ENCODE results near the gene HDAC9. TPM values are rescaled to one million over a fixed set of nuclear protein-coding genes. Genes with fewer than 3 reads are reported as not detected.

The HDAC9 gene
- total RNA-seq, 1 experiment from 2014 or later: 17.1 TPM

- no peaks in the 10 kb centered on the region for H3K27me3 ChIP-seq (ENCODE audit: control insufficient read depth, insufficient read depth, low read length)
- no peaks in the 10 kb centered on the region for H3K9me3 ChIP-seq (ENCODE audit: control insufficient read depth, insufficient read depth, low read depth, low read length)
- H3K27ac ChIP-seq (ENCODE audit: low read length): no peak overlapping the region
- no peak for ATAC-seq
- intact Hi-C loops (cut with micrococcal nuclease; ENCODE audit: unreplicated experiment): no loop called here
- no peaks in the 10 kb centered on the region for H3K36me3 ChIP-seq (ENCODE audit: control insufficient read depth, insufficient read depth, low read length)
- DNase-seq (ENCODE audit: low read depth, low spot score): no peak
- in situ Hi-C loops (cut with HindIII; ENCODE audit: low pct_unique_long_range_greater_than_20kb, low sequenced_read_pairs): no loop called here
- BruUV-seq (replicated peaks): no TSS peak
- no peak overlapping the region; a peak in 1 of 4 replicates for H3K4me3 ChIP-seq (ENCODE audit: low read depth in 2 of 2, low read length in 2 of 2)
- CTCF ChIA-PET: no interaction called here
- no peak for TF ChIP-seq CTCF (IDR thresholded peaks at IDR 0.05)
- TF ChIP-seq TCF7L2 (IDR thresholded peaks at IDR 0.05; ENCODE audit: low read depth, low read length): no peak
- no peak for TF ChIP-seq POLR2AphosphoS5 (IDR thresholded peaks at IDR 0.05; ENCODE audit: low read depth, low read length)
- no peak for TF ChIP-seq SIN3A (IDR thresholded peaks at IDR 0.05; ENCODE audit: borderline replicate concordance, insufficient read depth, low read depth, low read length)
- TF ChIP-seq, protein P1, sequence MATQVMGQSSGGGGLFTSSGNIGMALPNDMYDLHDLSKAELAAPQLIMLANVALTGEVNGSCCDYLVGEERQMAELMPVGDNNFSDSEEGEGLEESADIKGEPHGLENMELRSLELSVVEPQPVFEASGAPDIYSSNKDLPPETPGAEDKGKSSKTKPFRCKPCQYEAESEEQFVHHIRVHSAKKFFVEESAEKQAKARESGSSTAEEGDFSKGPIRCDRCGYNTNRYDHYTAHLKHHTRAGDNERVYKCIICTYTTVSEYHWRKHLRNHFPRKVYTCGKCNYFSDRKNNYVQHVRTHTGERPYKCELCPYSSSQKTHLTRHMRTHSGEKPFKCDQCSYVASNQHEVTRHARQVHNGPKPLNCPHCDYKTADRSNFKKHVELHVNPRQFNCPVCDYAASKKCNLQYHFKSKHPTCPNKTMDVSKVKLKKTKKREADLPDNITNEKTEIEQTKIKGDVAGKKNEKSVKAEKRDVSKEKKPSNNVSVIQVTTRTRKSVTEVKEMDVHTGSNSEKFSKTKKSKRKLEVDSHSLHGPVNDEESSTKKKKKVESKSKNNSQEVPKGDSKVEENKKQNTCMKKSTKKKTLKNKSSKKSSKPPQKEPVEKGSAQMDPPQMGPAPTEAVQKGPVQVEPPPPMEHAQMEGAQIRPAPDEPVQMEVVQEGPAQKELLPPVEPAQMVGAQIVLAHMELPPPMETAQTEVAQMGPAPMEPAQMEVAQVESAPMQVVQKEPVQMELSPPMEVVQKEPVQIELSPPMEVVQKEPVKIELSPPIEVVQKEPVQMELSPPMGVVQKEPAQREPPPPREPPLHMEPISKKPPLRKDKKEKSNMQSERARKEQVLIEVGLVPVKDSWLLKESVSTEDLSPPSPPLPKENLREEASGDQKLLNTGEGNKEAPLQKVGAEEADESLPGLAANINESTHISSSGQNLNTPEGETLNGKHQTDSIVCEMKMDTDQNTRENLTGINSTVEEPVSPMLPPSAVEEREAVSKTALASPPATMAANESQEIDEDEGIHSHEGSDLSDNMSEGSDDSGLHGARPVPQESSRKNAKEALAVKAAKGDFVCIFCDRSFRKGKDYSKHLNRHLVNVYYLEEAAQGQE (IDR thresholded peaks at IDR 0.05; ENCODE audit: insufficient read depth in 1 of 2, low read depth in 2 of 2, low read length in 1 of 2): no peak
- POLR2A ChIA-PET: no interaction called here
- no peaks in the 10 kb centered on the region for H3K4me1 ChIP-seq (ENCODE audit: control insufficient read depth, insufficient read depth, low read length)
Measured at GRCh38 chr7:18995270-18995671, 499.7 kb downstream of the HDAC9 start.

DNA sequence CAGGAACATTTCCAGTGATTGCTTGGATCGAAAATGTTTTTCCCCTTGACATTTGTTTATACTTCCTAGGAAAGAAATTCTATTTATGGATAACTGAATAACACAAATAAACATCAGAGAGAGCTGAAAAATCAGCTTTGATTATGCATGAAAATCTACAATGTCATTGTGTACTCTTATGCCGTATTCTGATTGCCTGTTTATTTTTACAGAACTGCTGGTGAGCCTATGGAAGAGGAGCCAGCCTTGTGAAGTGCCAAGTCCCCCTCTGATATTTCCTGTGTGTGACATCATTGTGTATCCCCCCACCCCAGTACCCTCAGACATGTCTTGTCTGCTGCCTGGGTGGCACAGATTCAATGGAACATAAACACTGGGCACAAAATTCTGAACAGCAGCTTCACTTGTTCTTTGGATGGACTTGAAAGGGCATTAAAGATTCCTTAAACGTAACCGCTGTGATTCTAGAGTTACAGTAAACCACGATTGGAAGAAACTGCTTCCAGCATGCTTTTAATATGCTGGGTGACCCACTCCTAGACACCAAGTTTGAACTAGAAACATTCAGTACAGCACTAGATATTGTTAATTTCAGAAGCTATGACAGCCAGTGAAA lies 500.4 kb downstream of the HDAC9 start:
- no peak overlapping the region for H3K4me3 ChIP-seq (ENCODE audit: low read depth in 2 of 2, low read length in 2 of 2)
- intact Hi-C loops (cut with micrococcal nuclease; ENCODE audit: unreplicated experiment) (no loop called here), in situ Hi-C loops (cut with HindIII; ENCODE audit: low pct_unique_long_range_greater_than_20kb, low sequenced_read_pairs) (no loop called here)
- CTCF ChIA-PET: no interaction called here
- TF ChIP-seq CTCF (IDR thresholded peaks at IDR 0.05) (no peak), POLR2AphosphoS5 (IDR thresholded peaks at IDR 0.05; ENCODE audit: low read depth, low read length) (no peak), TCF7L2 (IDR thresholded peaks at IDR 0.05; ENCODE audit: low read depth, low read length) (no peak), SIN3A (IDR thresholded peaks at IDR 0.05; ENCODE audit: borderline replicate concordance, insufficient read depth, low read depth, low read length) (no peak)
- TF ChIP-seq, protein P1 (IDR thresholded peaks at IDR 0.05; ENCODE audit: insufficient read depth in 1 of 2, low read depth in 2 of 2, low read length in 1 of 2): no peak
- no peaks in the 10 kb centered on the region for H3K27me3 ChIP-seq (ENCODE audit: control insufficient read depth, insufficient read depth, low read length)
- no peaks in the 10 kb centered on the region for H3K4me1 ChIP-seq (ENCODE audit: control insufficient read depth, insufficient read depth, low read length)
- no peak for ATAC-seq
- H3K27ac ChIP-seq (ENCODE audit: low read length): peak overlapping the region; percentile 35; the same call in 1 of the 2 replicates
- no peaks in the 10 kb centered on the region for H3K36me3 ChIP-seq (ENCODE audit: control insufficient read depth, insufficient read depth, low read length)
- H3K9me3 ChIP-seq (ENCODE audit: control insufficient read depth, insufficient read depth, low read depth, low read length): no peaks in the 10 kb centered on the region
- DNase-seq (ENCODE audit: low read depth, low spot score): no peak
- POLR2A ChIA-PET: no interaction called here
- no TSS peak for BruUV-seq (replicated peaks)
